HG03439 (cell line): ENCODE results near the gene CCDC107.
A peak's percentile ranks its signal among the peaks of the same experiment; 100 is the strongest.

ENCODE experiments used
- ATAC-seq: cut with Tn5 transposase; IDR thresholded peaks from one replicate; pipeline ENCODE4 v1.9.1; 2021; ENCODE audit warnings: mild to moderate bottlenecking, moderate library complexity; ENCODE audit not compliant: unreplicated experiment

The CCDC107 gene

GRCh38 chr9:35659340-35659739 is 1.2 kb downstream of the CCDC107 start:
- ATAC-seq: no peak

DNA sequence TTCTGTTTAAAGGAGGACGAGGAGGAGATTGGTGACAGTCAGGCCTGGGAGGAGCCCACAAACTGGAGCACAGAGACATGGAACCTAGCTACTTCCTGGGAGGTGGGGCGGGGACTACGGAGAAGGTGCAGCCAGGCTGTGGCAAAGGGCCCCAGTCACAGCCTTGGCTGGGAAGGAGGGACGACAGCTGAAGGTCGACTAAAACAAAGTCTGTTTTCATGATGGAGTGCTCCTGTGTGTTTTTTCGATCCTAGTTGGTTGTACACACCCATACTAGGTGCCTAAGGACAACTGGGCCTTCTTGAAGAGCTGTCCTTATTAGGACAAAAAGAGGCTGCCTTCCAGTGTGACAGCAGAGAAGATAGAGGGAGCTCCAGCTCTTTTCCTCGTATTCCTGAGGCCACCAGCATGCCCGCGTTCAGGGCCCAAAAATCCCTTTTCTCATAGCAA is 2.9 kb downstream of the CCDC107 start:
- ATAC-seq: no peak

GRCh38 chr9:35661756-35662350 is 3.8 kb downstream of the CCDC107 start:
- no peak for ATAC-seq

DNA sequence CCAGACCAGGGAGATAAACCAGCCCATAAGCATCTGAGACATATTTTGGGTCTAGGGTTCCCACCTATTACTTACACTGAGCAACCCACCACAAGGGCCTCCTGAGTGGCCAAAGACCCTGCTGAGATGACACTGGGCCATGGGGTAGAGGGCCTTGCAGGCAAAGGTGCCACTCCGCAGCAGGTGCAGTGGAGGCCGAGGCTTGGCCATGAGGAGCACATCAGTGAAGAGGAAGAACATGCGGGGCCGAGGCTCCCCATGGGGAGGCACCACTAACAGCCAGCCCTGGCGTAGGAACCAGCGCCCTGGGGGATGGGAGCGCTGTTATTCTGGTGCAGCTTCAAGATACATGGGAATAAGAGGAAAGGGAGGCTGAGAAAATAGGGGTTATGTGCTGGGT is 4.3 kb downstream of the CCDC107 start:
- no peak for ATAC-seq

DNA sequence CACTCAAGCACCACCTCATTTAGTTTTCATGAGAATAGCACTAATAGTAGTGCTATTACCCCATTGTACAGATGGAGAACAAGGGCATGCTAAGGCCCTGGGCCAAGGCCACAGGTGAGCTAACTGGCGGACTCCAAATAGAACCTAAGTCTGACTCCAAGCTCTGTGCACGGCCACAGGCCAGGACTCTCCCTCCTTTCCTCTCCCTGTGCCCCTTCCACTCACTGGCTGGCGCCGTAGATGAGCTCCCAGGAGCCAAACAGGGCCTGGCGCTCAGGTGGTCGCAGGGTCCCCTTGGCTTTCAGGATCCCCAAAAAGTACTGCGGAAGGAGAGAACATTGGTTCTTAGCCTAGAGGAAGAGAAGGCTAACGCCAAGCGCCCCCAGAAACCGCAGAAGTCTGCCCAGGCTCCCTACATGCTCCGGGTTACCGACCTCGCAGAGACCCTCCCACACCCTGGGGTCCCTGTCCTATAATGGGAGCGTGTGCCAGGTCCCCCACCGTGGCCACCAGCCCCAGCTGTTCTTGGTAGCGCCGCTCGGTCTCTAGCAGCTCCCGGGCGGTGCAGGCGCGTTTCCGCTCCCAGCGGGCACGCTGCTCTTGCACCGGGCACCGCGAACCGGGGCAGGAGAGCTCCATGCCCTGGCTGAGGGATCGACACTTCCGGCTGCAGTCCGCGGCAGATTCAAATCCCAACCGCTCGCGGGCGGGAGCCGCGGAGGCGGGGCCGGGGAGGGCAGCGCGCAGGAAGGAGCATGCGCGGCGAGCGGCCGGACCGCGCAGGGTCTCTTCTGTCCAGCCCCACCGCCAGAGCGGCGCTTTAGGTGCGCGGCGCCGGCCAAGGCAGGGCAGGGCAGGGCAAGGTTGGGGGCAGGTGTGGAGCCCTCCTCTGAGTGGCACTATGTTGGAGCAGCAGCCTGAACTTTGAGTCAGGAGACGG is 6.7 kb downstream of the CCDC107 start, which contains the start of gene ARHGEF39:
Gene ARHGEF39 (minus strand): TSS at position 665 of the 940 bp plus-strand sequence. CDS start 26 bp downstream, at position 639.
- ATAC-seq: peak; percentile 76

DNA sequence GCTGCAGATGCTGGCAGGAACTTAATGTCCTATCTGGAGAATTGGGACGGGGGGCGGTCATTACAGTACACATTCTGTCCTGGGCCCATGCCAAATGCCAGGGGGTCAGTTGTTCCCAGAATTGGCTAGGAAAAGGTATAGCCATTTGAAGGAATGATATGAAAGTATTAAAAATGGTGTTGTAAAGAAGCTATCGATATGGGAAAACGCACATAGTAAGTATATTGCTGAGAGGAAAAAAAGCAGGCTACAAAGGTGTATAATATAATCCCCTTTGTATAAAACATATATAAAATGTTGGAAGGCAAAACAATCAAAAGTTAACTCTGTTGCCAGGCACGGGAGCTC is 7.4 kb downstream of the CCDC107 start:
- no peak for ATAC-seq

DNA sequence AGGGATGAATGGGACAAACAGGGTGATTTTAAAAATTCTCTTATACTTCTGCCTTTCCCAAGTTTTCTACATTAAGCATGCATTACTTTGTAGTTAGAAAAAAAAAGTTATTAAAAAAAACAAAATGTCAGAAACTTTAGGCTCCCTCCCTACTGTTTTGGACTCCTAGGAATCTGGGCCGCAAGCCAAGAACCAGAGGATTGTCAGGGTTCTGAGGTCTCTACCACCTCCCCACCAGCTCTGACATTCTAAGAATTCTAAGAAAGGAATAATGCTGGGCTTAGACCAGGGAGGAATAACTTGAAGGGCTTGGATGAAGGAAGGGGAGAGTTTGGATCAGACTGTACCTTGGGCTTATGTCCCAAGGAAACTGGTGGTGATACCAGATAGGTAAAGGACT is 8.0 kb downstream of the CCDC107 start:
- ATAC-seq: no peak

DNA sequence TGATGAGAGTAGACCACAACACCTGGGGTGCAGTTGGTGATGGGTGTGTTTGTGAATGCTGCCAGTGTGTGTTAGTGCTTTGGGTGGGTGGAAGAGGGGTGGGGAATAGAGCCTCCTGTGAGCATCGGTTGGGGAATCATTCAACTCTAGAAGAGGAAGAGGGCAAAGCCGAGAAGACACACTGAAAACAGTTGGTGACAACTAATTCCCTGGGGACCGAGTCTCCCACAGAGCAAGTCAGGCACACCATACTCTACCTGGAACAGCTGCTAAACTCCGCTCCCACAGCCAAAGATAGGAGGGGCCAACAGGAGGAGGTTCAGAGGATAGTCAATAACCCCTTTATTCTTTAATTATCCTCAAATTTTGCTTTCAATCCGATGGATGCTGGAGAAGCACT is 8.5 kb downstream of the CCDC107 start:
- ATAC-seq: no peak

DNA sequence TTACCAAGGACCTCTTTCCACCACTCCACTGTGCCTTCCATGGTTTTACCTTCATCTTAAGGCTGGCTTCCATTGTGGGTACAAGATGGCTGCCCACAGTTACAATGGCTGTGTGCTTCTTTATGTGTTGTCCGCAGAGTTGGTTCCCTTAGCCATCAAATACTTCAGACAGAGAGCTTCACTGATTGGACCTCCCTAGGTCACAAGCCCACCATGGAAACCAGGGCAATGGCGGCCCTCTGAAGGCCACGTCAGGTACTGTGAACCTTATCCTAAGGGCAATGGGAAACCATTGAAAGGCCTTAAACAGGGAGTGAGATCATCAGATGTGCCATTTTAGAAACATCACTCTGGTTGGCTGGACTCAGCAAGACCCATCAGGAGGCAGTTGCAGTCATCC is 9.8 kb downstream of the CCDC107 start:
- ATAC-seq: no peak

DNA sequence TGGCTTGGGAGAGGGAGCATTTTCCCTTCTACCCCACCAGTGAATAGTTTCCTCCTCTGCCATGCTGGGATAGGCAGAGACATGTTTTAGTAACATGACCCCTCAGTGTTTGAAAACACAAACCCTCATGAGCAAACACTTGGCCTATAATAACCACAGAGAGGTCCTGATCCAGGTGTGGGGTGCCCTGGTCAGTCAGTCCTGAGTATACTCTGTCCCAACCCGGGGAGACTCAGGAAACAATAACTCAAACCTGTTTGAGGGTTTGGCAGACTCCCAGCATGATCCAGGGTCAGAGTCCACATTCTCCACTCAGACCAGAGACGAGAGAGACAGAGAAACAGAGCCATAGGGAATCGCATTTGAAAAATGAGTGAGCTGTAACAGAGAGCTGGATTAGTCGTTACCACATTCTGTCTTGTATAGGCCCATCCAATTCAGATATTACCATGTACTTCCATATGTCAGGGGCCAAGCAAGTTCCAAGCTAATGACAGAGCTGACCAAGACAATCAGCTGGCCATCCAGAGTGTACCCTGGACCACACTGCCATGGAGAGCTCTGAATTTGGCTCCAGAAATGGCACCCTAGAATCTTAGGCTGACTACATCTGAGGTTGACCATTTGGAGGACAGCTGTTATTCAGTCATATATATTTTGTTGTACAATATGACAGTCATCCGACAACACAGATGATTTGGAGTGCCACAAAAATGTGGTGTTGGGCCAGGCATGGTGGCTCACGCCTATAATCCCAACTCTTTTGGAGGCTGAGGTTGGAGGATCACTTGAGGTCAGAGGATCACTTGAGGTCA is 11.4 kb downstream of the CCDC107 start:
- no peak for ATAC-seq

DNA sequence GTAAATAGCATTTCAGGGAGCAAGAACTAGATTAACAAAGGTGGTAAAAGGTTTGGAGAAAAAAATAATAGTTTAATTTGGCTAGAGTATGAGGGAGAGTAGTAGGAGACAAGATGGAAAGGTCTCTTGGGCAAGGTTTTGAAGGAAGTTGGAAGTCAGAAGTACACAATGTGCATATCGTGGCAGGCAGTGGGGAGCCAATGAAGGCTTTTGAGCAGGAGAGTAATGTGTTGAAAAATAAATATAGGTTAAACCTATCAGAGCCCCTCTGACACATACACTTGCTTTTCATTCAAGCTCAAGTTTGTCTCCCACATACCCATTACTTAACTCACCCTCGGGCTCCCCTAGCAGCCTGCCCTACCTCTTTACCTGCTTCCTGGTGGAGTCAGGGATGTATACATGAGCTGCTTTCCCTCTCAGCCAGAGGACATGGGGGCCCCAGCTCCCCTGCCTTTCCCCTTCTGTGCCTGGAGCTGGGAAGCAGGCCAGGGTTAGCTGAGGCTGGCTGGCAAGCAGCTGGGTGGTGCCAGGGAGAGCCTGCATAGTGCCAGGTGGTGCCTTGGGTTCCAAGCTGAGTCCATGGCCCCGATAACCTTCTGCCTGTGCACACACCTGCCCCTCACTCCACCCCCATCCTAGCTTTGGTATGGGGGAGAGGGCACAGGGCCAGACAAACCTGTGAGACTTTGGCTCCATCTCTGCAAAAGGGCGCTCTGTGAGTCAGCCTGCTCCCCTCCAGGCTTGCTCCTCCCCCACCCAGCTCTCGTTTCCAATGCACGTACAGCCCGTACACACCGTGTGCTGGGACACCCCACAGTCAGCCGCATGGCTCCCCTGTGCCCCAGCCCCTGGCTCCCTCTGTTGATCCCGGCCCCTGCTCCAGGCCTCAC is 15.3 kb downstream of the CCDC107 start, which contains the start of gene CA9:
Gene CA9 (plus strand): TSS at position 797 of the 893 bp plus-strand sequence. CDS start 32 bp downstream, at position 829.
- ATAC-seq: no peak

DNA sequence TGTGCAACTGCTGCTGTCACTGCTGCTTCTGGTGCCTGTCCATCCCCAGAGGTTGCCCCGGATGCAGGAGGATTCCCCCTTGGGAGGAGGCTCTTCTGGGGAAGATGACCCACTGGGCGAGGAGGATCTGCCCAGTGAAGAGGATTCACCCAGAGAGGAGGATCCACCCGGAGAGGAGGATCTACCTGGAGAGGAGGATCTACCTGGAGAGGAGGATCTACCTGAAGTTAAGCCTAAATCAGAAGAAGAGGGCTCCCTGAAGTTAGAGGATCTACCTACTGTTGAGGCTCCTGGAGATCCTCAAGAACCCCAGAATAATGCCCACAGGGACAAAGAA is 15.9 kb downstream of the CCDC107 start:
- no peak for ATAC-seq

GRCh38 chr9:35675204-35675603 is 17.1 kb downstream of the CCDC107 start:
- no peak for ATAC-seq

DNA sequence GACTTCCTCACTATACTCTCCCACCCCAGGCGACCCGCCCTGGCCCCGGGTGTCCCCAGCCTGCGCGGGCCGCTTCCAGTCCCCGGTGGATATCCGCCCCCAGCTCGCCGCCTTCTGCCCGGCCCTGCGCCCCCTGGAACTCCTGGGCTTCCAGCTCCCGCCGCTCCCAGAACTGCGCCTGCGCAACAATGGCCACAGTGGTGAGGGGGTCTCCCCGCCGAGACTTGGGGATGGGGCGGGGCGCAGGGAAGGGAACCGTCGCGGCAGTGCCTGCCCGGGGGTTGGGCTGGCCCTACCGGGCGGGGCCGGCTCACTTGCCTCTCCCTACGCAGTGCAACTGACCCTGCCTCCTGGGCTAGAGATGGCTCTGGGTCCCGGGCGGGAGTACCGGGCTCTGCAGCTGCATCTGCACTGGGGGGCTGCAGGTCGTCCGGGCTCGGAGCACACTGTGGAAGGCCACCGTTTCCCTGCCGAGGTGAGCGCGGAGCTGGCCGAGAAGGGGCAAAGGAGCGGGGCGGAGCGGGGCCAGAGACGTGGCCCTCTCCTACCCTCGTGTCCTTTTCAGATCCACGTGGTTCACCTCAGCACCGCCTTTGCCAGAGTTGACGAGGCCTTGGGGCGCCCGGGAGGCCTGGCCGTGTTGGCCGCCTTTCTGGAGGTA is 17.8 kb downstream of the CCDC107 start:
- no peak for ATAC-seq

GRCh38 chr9:35679091-35679490 is 21.0 kb downstream of the CCDC107 start:
- no peak for ATAC-seq

DNA sequence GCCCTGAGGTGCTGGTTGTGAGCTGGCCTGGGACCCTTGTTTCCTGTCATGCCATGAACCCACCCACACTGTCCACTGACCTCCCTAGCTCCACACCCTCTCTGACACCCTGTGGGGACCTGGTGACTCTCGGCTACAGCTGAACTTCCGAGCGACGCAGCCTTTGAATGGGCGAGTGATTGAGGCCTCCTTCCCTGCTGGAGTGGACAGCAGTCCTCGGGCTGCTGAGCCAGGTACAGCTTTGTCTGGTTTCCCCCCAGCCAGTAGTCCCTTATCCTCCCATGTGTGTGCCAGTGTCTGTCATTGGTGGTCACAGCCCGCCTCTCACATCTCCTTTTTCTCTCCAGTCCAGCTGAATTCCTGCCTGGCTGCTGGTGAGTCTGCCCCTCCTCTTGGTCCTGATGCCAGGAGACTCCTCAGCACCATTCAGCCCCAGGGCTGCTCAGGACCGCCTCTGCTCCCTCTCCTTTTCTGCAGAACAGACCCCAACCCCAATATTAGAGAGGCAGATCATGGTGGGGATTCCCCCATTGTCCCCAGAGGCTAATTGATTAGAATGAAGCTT is 21.8 kb downstream of the CCDC107 start:
- no peak for ATAC-seq

GRCh38 chr9:35680331-35681105 is 22.4 kb downstream of the CCDC107 start:
- no peak for ATAC-seq

- no peak for ATAC-seq
Measured at GRCh38 chr9:35681341-35682002, 23.4 kb downstream of the CCDC107 start.
